GM18526 (cell line): Measurements from ENCODE around the gene FGGY.

Source experiments
- POLR2A ChIP-seq: IDR thresholded peaks from 3 replicates; pipeline ENCODE4 v1.6.1; 2011; ENCODE audit not compliant: insufficient read length; ENCODE audit errors: extremely low read depth

FGGY gene

DNA sequence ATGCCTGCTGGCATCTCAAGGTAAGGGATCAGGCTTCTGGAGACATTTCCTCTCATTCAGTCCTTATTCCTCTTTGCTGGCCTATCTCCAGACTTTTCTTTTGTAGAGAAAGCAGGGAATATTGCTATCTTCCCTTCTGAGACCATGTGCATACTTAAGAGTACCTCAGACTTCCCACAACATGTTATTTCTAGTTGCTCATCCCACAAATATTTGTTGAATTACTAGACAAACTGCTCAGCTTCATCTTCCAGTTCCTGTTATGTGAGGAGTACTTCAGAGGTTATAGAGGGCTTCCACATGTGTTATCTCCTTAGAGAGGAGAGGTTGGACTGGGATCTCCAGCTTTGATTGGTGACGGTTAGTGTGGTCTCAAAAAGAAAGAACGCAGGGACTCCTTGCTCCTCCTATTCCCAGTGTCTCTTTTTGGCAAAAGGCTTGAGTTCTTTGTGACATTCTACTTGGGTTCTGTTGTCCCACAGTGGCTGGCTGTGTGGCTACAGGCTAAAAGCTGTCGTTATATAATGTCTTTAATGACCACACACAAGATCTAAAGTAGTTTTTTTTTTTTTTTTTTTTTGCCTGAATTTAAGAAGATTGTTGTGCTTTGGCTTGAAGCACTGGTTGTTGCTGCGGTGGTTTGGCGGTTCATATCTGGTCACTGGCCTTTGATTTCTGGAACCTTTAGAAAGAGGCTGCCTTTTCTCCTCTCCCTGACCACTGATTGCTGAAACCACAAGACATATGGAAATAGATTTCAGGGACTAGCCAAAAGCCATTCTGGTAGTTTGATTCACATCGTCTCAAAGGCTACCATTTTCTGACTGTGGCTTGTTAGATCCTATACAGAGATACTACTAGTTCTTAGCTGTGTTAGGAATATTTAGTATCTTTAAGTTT lies 78.7 kb downstream of the FGGY start:
- TF ChIP-seq POLR2A: no peak

DNA sequence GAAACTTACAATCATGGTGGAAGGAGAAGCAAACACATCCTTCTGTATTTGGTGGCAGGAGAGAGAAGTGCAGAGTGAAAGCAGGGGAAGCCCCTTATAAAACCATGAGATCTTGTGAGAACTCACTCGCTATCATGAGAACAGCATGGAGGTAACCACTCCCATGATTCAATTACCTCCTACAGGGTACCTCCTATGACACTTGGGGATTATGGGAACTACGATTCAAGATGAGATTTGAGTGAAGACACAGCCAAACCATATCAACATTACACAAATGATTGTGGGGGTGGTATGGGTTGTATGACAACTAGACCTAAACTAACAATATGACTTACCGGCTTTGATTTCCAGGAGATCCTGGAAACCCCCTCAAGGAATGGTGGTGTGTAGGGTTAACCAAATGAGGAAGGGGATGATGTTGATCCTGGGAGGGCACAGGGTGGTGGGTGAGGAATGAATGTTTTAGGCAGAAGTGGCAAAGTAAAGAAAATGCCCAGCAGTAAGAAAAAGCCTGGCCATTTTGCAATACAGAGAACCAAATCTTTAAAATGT lies 80.5 kb downstream of the FGGY start:
- TF ChIP-seq POLR2A: no peak

- TF ChIP-seq POLR2A: no peak
Observed at GRCh38 chr1:59378621-59379370, 81.9 kb downstream of the FGGY start.

GRCh38 chr1:59379371-59379728 lies 82.5 kb downstream of the FGGY start:
- TF ChIP-seq POLR2A: no peak

GRCh38 chr1:59383963-59384362 lies 87.1 kb downstream of the FGGY start:
- TF ChIP-seq POLR2A: no peak

DNA sequence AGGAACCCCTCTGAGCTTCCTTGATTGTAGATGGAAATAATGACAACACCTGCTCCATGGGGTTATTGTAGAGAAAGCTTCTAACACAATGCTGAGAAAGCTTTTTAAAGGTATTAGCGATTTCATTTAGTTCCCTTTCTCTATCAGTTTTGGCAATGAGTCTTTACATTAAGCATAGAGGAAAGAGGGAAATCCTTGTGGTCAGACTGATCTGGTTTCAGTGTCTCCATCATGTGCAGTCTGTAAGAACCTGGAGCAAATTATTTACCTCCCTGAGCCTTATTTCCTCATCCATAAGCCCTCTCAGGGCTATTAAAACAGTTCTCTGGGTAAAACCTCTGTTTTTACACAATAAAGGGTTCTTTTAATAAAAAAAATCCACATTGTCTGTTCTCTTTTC lies 87.5 kb downstream of the FGGY start:
- no peak for TF ChIP-seq POLR2A

- TF ChIP-seq POLR2A: no peak
Observed at GRCh38 chr1:59388191-59388590, 91.3 kb downstream of the FGGY start.

- no peak for TF ChIP-seq POLR2A
Observed at GRCh38 chr1:59389847-59390246, 93.0 kb downstream of the FGGY start.

DNA sequence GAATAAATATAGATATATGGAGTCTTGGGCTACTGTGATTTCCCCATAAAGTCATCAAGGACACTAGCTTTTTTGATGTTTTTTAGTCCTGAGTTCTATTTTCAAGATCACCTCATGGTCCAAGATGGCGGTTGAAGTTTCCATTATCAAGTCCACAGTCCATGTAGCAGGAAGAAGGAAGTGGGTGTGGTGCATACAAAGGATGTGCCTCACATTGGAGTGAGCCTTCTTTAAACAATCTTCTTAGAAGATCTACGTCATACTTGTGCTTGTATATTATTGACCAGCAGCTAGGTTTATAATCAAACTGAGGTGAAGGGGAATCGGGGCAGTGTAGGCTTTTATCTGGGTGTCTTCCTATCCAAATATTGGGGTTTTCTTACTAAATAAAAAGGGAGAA lies 93.4 kb downstream of the FGGY start:
- TF ChIP-seq POLR2A: no peak

DNA sequence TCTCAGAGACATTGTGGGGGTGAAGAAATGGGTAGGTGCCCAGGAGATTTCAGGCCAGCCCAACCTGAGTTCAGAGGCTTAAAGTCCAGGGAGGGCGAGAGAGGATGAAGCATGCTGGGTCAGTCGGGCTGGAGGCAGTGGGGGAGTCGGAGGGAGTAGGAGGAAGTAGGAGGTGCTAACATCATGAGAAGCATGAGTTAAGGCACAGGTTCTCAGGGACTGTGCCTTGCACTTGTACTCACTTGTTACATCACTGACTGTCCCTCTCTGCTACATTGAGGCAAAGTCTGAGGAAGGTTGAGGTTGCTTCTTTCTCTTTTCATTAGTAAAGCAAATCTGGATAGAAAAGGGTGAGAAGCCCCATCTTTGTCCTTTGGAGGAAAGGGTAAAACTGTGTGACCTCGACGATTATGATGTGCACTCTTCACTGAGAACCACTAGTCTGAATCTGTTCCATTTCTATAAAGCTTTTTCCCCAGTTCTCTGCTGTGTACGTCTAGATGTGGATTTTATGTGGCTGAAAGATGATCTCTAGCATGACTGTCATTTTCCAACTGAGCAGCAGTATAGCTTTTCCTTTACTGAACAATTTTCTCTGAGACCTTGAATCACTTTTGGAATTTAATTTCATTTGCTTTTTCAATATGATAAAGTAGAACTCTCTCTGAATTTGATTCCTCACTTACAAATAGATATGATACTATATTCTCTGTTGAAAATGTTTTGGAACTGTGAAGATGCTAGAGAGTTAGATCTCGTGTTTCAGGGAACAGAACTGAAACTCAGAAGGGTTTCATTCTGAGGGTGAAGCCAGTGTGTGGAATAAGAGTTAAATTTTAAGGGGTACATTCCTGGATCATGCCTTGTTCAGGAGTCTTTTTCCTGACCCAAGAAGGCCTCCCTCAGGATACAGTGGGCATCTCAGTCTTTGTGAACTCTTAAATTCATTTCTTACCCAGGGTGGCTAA lies 94.6 kb downstream of the FGGY start:
- TF ChIP-seq POLR2A: no peak

DNA sequence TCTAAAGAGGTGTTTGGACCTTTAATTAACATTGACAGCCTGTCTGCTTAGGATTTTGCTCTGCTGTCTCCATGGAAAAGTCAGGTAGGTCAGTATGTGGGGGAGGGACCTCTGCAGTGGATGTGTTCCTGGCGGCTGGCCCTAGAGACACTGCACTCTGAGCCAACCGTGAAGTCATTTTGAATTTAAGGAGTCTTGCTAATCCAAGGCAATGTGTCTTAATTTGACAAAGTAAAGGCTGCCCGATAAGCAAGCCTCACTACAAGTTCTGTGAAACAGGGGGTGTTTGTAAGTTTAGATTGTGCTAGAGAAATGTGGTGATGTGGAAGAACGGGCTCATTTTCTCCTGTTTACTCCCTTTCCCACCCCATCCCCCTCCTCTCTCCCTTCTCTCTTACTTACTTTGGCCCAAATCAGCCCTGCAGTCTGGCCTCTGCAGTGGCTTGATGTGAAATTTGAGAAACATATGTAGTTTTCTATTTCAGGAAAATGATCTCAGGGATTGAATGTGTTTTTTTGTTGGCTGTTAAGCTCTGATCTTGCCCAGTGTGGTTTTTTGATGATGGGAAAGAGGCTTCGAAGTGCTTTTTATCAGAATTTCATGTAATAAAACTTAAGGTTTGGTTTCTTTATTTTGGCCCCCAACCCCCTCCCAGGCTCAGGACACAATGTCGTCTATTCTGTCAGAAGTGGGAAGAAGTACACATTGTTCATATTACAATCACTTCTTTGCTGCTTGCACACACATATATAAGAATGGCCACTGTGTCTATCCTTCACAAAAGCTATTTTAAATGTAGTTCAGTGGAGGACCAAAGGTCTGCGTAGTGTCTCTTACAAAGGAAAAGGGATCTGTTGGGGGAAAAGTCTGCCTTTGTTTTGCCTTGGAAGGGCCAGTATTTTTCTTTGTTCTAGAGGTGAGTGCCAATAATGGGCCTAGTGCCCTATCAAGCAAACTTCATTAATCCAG lies 96.6 kb downstream of the FGGY start:
- TF ChIP-seq POLR2A: no peak

DNA sequence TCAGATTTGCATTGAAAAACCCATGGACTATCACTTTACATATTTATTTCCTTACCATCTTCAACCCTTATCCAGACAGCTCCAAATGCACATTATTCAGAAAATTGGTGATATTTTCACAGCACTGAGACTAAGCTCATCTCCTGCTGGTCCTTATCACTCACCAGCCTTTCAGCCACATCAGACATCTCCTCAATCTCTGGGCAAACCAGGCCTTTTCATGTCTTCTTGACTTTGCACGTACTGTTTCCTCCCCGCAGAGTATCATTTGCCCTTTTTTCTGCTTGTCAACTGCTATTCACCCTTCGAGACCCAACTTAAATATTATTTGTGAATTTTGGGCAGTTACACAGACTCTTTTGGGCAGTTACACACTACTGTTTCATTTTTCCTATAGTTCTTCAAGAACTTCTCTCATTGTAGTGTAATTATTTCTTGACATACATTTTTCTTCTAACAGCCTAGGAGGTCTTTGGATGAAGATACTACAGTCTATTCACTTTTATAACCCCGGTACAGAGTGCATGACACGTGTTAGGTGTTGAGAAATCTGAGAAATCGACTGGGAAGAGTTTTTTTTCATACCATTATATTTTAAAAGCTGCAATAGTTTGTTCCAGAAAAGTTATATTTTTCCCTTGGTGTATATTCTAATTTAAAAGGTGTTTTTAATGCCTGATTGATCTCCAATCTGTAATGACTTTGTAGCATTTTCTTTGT lies 98.0 kb downstream of the FGGY start:
- no peak for TF ChIP-seq POLR2A

GRCh38 chr1:59396387-59396786 lies 99.5 kb downstream of the FGGY start:
- TF ChIP-seq POLR2A: no peak
